HFF-Myc (cell line): ENCODE data around the gene TMEM208.

Experiments
- DNase-seq: peaks from one replicate; pipeline ENCODE4 v3.0.0-alpha.2; 2011; ENCODE audit warnings: low read depth; ENCODE audit errors: extremely low read depth
- H3K4me3 ChIP-seq: replicated peaks from 2 replicates; pipeline ENCODE4 v1.5.1; 2011; ENCODE audit warnings: low read depth, mild to moderate bottlenecking, control low read depth, low read length
- CTCF ChIP-seq: IDR thresholded peaks from 2 replicates; pipeline ENCODE4 v1.5.1; 2012; ENCODE audit warnings: mild to moderate bottlenecking, low read depth, low read length, control low read depth; ENCODE audit errors: missing control alignments

The TMEM208 gene

DNA sequence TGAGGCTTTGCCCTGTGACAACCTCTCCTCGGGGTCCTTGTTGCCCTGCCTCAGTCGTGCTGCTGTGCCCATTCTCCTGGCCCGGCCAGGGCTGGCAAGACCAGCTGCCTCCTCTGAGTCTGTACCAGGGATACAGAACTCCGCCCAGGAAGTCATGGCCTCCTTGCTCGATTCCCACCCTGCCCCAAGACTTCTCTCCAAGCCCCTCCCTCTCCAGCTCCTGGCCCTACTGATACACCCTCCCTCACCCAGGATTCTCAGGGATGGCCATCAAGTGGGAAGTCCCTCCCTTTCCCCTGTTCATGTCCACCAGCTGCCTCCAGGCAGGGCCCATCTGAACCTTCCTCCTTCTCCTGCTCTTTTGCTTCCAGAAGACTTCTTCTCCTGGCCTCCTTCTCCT, 11.2 kb upstream of the TMEM208 start:
- H3K4me3 ChIP-seq, result no peak overlapping the region
- TF ChIP-seq CTCF, result no peak
- no peak for DNase-seq

DNA sequence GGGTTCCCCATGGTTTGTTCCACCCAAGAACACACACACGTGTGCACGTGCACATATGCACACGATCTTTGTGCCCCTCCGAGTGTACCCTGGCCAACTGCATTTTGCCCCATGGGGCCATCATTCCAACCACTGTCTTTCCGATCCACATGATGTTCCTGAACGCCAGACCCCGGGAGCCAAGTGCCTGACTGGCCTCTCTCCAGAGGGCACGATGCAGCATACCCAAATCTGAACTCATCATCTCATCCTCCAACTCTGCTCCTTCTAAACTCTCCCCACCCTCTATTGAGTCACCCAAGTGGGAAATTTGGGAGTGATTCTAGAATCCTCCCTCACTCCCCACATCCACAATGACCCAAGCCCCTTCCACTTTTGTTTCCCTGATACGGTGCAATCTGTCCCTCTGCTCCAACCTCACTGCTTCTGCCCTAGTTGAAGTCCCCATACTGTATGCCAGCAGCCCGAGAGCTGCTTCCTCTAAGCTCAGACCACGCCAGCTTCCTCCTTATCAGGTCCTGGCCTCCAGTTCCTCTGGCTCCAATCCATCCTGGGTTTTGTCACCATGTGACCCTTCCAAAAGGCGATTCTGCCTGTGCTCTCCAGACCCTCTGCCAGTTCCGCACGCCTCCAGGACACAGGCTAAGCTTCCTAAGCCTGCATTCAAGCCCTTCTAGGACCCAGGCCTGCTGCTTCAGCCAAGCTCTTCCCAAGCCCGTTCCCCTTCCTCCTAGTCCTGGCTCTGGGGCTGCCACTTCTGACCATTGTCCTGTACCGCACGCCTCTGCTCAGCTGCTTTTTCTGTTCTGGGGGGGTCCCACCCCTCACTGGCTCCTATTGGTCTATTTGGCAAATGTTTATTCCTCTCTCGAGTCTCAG, 10.1 kb upstream of the TMEM208 start:
- no peak for TF ChIP-seq CTCF
- no peak for DNase-seq
- no peak overlapping the region for H3K4me3 ChIP-seq

DNA sequence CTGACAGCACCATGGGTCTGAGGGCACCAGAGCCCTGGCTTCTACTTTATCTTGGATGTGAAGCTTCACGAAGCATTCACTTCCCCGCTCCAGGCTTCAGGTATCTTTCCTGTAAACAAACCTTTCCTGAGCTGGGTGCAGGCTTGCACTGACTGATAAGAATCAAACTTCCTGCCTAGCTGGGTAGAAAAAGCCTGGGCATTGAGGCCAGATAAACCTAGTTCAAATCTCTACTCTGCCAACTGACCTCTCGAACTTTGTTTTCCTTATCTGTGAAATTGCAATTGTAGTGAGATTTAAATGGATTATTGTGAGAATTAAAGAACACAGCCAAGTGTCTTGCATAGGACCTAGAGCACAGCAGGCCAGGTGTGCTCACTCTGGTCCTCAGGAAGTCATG, 2.9 kb upstream of the TMEM208 start:
- no peak for TF ChIP-seq CTCF
- H3K4me3 ChIP-seq, result no peak overlapping the region
- no peak for DNase-seq

- no peak for DNase-seq
- TF ChIP-seq CTCF, result no peak
- H3K4me3 ChIP-seq, result peak overlapping the region; percentile 100
These were observed 581 bp upstream of the TMEM208 start for GRCh38 chr16:67226295-67226803.

DNA sequence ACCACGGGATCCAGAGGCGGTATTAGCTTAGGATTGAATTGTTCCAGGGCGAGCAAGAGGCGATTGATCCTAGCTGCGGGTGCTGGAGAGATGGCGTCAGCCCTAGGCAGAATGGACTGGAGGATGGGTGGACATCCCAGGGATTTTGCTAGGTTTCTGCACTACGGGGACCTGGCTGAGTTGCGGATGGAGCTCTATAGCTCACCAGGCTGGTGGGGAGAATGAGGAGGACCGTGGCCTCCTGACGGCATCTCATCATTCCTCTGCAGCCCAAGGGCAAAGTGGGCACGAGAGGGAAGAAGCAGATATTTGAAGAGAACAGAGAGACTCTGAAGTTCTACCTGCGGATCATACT, 614 bp downstream of the TMEM208 start:
- no peak for DNase-seq
- peak overlapping the region; percentile 100 for H3K4me3 ChIP-seq
- TF ChIP-seq CTCF, result no peak

DNA sequence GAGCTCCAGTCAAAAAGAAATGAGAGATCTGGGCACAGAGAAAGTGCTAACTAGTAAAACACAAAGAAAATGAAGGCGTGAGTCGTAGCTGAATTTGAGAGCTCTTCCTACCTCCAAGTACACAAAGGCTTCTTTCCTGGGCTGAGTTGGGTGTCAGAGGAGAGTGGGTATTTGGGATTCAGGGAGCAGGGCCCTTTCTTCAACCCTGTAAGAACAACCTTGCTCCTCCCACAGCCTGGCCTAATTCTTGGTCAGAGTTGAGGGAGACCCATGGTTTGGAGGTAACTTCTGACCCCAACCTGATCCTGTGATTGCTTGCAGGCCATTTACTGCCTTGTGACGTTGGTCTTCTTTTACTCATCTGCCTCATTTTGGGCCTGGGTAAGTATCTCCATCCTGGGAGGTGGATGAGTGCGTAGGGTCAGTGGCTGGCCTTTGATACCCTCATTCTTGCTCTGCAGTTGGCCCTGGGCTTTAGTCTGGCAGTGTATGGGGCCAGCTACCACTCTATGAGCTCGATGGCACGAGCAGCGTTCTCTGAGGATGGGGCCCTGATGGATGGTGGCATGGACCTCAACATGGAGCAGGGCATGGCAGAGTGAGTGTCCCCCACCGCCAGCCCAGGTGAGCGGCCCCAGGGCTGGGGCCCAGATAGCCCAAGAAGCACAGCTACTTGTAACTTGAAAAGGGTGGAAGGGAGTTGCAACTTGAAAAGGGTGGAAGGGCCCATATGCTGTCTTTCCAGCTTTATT, 1.3 kb downstream of the TMEM208 start:
- DNase-seq, result no peak
- no peak for TF ChIP-seq CTCF
- peak overlapping the region; percentile 100 for H3K4me3 ChIP-seq
